ENCODE data around the gene ATP9B. TPM values are rescaled to one million over a fixed set of nuclear protein-coding genes. Genes with fewer than 3 reads are reported as not detected.

Gene ATP9B
- total and polyA plus RNA-seq, 10 of the 15 experiments (the other 5 are each of a cell fraction or from before 2014, with no cell fraction given), result 0.74 to 20.7 (median 12.9) TPM

- in situ Hi-C loops (cut with MboI), result loop anchor here (25.0 kb wide), 1 partner anchor 1315 kb away; no protein-coding TSS in a partner anchor
- Histone ChIP-seq H3K27me3 (replicated peaks in 1 of 2; ENCODE audit: control insufficient read depth in 2 of 2, insufficient read depth in 2 of 2, low read length in 1 of 2) (no peaks in the 10 kb centered on the region), H4K20me1 (ENCODE audit: control insufficient read depth, insufficient read depth) (no peaks in the 10 kb centered on the region), H3K4me2 (ENCODE audit: control insufficient read depth, insufficient read depth) (no peak overlapping the region), H3K4me3 (no peak overlapping the region), H2AFZ (ENCODE audit: control insufficient read depth, low read depth, low read length) (no peak overlapping the region), H3K9ac (ENCODE audit: control insufficient read depth, insufficient read depth, low read length) (no peak overlapping the region), H3K27ac (ENCODE audit: control insufficient read depth, insufficient read depth) (no peak overlapping the region), H3K9me3 (replicated peaks; ENCODE audit: control insufficient read depth, insufficient read depth, low read length) (no peaks in the 10 kb centered on the region), H3K79me2 (ENCODE audit: control insufficient read depth, insufficient read depth, low read length) (no peaks in the 10 kb centered on the region), H3K36me3 (ENCODE audit: control insufficient read depth in 2 of 2, insufficient read depth in 2 of 2, low read length in 1 of 2) (no peaks in the 10 kb centered on the region; a peak in 1 of 4 replicates), H3K4me1 (ENCODE audit: control insufficient read depth, insufficient read depth, low read length) (no peaks in the 10 kb centered on the region)
- no peak for DNase-seq (ENCODE audit: low read depth, low spot score)
- ChIA-PET POLR2A (no interaction called here), CTCF (interaction anchor here (0.7 kb wide), 1 partner anchor 873 kb away, joined by 3 read pairs; no protein-coding TSS in a partner anchor), RAD21 (ENCODE audit: unreplicated experiment) (no interaction called here), SMC1A (ENCODE audit: uncharacterized antibody, unreplicated experiment) (no interaction called here)
- intact Hi-C loops (cut with micrococcal nuclease; ENCODE audit: unreplicated experiment), result no loop called here
- ATAC-seq, result no peak
- TF ChIP-seq KDM1A (IDR thresholded peaks at IDR 0.05; ENCODE audit: borderline replicate concordance) (no peak), GATAD2B (conservative IDR thresholded peaks at IDR 0.05; ENCODE audit: low read depth) (no peak), EGR1 (IDR thresholded peaks at IDR 0.05; ENCODE audit: borderline replicate concordance in 1 of 2, low read depth in 2 of 2, low read length in 2 of 2) (no peak), SKIL (IDR thresholded peaks at IDR 0.05; ENCODE audit: low read depth, poor library complexity, severe bottlenecking) (no peak), IRF4 (IDR thresholded peaks at IDR 0.05; ENCODE audit: low read depth, low read length) (no peak), POLR2AphosphoS2 (IDR thresholded peaks at IDR 0.05; ENCODE audit: low read depth, low read length) (no peak), NFYB (IDR thresholded peaks at IDR 0.05; ENCODE audit: insufficient read depth, low read depth, low read length) (no peak)
- no peak for FAIRE-seq
- WGBS (ENCODE audit: insufficient coverage, insufficient replicate concordance, low lambda C conversion rate, missing lambda C conversion rate), result 61% methylated on average over 3 of the region's 3 CpGs
- no TSS peak for BruUV-seq (replicated peaks)
Observed at GRCh38 chr18:79227621-79228020, 158.4 kb downstream of the ATP9B start.
